NCI-H69 (cell line): ENCODE data around the gene DDA1.

ENCODE experiments used
- DNase-seq: peaks from one replicate; lab custom pipeline; 2025; lab: John Stamatoyannopoulos, UW

Gene DDA1

DNA sequence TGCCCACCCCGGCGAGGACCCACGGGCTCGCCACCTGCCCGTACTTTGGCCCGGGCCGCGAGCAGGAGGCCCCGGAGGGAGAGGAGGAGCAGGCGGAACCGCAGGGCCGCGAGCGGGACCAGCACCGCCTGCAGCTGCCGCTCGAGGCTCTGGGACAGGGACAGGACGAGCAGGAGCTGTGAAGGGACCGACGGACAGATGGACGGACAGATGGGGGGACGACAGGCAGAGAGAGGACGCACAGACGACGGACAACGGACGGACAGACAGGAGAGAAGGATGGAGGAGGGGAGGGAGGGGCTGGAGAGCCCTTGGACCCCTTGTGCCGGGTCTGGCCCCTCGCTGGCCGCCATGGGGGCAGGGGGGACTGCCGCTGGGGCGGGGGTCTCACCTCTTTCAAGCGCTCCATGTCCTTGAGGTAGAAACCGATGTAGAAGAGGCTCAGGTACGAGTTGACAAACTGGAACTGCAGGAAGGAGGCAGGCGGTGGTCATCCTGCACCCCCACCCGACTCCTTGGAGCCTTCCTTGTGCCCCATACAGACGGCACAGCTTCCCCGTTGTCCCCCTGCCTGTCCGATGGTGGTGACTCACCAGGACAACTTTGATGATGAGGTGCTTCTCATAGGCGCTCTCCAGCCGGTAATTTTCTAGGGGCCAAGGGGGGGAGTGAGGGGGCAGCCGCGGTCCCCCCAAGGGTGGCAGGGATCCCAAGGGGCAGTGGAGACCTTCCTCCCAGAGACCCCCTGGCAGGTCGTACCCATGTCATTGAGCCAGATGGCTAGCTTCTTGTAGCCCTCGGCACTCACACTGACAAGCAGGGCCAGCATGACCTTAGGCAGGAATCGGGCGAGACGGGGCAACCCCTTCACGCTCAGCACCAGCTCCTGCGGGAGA is 20.3 kb downstream of the DDA1 start:
- no peak for DNase-seq

DNA sequence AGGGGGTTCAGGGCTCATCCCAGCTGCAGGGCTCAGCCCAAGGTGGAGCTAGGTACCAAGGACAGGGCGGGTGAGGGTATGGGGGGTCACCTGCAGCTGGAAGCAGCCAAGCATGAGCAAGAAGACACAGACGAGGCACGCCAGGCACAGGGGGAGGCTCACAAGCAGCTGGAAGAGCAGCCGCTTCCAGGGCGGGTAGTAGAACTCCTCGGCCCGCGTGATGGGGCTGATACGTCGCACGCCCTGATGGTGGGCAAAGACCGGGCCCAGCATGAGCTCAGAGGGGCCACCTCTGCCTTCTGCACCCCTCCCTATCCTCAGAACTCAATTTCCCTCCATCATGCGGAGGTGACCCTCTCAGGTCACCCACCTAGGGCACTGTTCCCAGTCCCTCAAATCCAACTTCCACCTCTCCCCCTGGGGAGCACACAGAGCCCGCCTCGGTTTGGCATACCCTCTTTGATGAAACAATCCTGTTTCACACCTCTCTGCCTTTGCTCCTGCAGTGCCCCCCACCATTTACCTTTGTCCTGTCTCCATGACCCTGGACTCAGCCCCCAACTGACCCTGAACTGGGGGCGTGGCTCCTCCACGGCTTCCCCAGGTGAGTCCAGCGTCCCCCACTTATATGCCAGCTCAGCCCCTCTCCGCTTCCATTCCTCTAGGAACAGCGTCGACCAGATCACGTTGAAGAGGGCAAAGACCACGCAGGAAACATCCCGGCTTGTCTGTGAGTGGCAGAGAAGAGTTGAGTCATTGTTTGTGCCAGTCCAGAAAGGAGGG is 21.1 kb downstream of the DDA1 start:
- DNase-seq, result no peak

DNA sequence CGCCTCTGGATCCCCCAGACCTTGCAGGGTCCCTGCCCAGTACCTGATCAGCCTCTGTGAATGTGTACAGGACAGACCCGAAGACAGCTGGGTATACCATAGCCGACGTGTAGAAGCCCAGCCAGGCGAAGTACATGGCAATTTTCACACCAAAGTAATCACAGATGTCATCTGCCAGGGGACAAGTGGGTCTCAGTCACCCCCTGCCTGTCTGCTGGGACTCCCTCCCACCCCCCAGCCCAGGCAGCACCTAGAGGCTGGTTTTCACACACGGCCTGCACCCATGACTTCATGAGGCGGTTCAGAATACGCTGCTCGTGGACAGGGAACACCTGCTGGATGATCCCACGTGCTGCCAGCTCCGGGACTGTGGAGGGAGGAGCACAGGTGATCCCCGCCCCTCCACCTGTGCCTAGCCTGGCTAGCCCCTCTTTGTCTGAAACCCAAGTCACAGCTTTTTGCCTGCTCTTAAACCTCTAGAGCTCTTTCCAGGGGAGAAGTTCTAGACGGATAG is 21.7 kb downstream of the DDA1 start:
- peak; percentile 75 for DNase-seq

DNA sequence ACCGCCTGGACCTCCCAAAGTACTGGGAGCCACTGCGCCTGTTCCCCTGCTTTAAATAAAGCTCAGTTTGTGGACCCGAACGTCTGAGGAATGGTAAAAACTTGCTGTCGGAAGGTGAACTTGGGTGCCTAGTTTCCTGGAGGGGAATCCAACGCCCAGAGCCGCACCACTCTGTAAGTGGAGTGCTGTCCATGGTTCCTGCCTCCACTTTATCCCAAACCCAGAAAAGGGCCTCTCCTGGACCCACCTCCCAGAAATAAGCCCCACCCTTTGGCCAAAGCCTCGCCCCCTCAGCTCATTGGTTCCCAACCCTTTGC is 23.0 kb downstream of the DDA1 start:
- no peak for DNase-seq

DNA sequence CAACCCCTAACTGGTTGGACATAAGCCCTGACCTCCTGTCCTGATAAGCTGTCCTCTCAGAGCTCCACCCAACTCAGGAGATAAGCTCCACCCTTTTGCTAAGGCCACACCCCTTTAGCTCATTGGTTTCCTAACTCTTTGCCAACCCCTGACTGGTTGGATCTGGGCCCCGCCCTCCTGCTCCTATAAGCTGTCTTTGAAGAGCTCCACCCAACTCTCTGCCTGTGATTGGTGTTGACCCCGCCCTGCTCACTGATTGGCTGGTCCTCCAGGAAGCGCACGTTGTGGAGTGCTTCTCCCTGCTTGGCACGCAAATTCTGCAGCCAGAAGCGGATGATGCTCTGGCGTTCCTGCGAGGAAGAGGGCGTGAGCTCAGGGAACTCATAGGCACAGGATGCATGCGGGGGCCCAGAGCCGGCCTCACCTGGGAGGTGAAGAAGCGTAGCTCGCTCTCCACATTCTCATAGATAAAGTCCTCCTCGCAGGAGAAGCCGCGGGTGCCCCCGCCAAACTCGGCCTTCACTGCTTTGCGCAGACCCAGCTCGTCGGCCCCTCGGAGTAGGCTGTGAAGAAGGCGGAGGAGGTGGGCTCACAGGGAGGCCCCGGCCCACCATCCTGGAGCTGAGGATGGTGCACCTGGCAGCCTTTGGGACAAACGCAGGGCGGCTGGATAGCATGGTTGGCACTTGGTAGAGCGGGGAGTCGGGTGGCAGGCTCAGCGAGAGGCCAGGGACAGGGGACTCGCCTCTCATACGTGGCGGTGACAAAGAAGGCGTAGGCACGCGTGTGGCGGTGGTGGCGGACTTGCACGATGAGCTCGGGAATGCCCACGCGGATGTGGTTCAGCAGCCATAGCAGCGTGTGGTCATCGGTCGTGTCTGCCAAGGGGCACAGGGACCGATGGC is 23.6 kb downstream of the DDA1 start:
- peak; percentile 77 for DNase-seq

DNA sequence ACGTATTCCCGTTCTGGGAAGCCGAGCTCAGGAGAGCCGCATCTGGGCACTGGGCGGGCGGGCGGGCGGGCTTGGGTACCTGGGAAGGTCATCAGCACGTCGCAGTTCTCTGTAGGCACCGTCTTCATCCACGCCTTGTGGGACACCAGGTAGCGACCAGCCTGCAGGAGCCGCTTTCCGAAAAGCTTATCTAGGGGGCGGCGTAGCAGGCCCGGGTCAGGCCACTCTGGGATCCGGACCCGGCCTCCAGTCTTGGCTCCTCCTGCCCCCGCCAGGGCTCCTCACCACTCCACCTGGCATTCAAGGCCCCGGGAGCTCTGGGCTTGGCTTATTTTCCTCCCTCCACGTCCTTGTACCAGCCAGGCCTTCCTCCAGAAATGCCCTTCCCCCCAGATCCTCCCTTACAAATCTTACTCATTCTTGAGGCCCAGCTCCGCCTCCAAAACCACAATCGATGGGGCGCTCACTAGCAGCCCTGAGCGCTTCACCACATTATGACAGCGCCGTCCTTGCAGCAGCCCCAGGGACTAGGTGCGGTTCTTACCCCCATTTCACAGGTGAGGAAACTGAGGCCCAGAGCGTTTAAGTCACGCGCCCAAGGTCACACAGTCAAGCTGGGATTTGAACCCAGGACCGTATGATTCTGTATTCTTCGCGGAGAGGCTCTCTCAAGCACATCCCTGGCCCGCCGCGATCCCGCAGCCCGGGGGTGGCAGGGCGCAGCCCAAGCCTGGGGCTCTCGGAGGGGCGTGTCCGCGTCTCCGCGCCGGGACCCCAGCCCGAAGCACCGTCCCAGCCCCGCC is 24.4 kb downstream of the DDA1 start:
- DNase-seq, result no peak

DNA sequence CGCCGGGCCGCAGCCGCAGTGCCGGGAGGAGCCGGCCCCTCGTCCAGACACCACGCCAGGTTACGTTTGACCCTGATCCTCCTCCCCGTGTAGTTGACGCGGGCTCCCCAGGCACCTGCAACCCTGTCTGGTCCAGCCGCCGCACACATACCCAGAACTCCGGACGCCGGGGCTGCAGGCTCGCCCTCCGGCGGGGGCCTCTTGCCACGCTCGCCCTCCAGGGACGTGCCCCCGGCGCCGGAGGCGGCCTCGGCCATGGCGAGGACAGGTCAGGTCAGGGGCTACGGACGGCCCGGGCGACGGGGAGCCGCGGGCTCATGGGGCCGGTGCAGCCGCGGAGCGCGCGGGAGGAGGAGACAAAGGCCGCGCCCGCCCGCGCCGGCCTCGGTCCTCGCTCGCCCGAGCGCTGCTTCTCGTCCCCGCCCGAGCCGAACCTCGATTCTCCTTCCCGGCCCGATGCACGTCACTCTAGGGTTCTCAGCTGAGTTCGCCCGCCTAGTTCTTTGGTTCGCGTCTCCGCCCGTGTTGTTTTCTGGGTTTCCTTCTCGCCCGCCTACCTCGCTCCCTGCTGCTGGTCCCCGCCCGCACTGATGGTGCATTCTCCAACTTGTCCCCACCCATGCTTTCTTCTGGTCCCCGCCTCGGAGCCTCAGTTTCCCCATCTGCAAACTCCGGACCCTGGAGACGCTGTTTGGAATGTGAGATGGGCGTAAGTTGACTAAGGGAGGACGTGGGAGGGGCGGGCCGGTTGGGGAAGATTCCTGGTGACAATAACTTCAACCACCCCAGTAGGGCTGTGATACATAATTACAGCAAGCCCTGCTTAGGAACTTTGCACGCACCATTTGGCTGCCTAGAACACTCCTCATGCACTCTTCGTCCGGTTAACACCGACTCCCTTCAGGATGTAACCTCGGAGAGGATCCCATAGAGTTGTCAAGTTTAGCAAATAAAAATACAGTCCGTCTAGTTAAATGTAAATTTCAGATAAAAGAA is 25.3 kb downstream of the DDA1 start, which contains the start of gene ANO8:
Gene ANO8, minus strand, starts transcription at position 442 of the 996 bp plus-strand sequence. Its CDS starts 185 bp downstream, at position 257.
- DNase-seq, result peak; percentile 99

DNA sequence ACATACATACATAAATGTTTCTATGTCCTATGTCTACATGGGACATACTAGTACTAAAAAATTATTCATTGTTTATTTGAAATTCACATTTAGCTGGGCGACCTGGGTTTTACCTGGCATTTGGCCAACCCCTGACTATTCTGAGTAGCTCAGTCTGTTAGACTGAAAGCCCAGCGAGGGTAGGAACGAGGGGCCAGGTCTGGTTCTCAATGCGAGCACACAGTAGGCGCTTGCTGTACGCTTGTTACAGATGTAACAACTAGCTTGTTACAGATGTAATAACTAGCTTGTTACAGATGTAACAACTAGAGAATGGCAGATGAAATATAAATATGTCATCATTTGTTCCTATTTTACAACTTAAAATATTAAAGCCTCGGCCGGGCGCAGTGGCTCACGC is 26.2 kb downstream of the DDA1 start:
- peak; percentile 47 for DNase-seq

DNA sequence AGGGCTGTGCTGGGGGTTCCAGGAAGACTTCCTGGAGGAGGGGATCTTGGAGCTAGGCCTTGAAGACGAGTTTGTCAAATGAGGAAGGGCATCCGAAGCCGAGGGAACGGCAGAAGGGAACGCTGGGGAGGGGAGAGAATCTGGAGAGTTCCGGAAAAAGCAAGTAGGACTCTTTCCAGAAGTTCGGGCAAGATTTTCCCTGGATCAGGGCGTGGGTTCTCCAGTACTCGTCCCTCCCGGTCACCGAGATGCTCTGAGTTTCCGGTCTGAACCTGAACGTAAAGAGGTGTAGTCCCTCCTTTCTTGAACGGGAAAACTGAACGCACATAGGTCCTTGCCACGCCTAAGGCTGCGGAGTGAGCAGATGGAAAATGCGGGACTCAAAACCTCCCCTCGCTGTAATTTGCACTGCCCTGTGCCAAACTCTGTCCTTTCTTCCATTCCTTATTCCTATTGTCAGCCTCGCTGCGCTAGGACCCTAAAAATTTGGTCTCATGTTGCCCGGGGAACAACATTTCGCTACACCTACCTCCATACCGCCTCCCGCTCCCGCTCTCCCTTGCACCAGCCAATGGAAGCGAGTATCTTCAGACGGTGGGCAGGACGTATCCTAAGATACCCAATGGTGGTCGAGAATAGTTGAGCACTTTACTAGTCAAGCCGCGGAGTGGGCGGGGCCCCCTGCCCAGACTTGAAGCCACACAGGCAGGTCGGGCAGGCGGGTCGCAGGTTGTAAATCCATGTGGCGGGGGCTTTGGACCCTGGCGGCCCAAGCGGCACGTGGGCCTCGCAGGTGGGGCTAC is 27.7 kb downstream of the DDA1 start, which contains the start of gene GTPBP3:
Gene GTPBP3, plus strand, starts transcription at position 682 of the 803 bp plus-strand sequence. Its CDS starts 59 bp downstream, at position 741.
- peak; percentile 100 for DNase-seq

DNA sequence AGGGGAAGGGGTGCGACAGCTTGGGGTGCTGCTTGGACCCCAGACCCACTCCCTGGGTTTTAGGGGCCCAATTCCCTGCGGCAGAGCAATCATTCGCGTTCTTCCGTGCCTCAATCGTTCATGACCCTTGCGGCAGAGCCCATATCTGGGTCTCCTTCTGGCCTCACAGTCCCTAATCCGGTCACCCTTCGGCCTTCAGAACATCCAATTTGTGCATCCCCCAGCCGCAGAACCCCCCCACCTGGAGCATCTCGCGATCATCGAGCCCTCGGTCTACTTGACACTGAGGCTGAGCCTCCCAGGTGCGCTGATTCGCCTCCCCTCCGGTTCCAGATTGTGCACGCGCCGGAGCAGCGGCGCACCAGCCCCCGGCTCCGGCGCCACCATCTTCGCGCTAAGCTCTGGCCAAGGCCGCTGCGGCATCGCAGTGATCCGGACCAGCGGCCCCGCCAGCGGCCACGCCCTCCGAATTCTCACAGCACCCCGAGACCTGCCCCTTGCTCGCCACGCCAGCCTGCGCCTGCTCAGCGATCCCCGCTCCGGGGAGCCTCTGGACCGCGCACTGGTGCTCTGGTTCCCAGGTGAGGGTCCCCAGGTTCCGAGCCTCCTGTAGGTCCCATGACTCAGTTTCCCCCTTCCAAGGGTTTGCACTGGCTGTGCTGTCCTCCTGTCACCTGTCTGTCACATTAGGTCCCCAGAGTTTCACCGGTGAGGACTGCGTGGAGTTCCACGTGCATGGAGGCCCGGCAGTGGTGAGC is 28.5 kb downstream of the DDA1 start:
- DNase-seq, result peak; percentile 60

DNA sequence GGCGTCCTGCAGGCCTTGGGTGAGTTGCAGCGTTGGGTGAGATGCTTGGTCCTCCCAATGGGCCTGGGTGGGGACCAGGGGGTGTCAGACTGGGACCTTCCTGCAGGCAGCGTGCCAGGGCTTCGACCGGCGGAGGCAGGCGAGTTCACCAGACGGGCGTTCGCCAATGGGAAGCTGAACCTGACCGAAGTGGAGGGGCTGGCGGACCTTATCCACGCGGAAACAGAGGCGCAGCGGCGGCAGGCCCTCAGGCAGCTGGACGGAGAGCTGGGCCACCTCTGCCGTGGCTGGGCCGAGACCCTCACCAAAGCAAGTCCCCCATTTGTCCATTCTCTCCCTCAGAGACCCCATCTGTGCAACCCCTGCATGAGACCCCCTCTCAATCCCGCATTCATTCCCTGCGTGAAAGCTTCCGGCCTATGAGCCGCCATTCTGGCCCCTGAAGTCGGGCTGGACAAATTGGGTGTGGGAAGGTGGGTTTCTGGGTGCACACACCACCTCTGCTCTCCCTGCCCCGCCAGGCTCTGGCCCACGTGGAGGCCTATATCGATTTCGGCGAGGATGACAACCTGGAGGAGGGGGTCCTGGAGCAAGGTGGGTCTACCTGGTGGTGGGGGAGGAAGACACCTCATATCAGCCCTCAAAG is 29.2 kb downstream of the DDA1 start:
- no peak for DNase-seq

DNA sequence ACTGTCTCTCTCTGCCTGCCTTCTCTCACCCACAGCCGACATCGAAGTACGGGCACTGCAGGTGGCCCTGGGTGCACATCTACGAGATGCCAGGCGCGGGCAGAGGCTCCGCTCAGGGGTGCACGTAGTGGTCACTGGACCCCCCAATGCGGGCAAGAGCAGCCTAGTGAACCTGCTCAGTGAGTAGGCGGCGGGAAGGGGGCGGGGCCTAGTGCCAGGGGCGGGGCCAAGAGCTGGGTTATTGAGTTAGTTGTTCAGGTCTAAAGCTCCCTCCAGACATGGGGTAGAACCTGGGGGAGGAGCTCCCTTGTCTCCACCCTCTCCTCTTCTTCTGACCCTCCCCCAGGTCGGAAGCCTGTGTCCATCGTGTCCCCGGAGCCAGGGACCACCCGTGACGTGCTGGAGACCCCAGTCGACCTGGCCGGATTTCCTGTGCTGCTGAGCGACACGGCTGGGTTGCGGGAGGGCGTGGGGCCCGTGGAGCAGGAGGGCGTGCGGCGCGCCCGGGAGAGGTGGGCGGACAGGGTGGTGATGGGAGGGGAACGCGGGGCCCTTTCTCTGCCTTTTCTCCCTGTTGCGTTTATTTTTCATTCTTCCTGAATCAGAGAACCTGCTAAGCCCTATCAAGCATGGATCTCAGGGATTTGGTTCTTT is 29.9 kb downstream of the DDA1 start:
- DNase-seq, result no peak

DNA sequence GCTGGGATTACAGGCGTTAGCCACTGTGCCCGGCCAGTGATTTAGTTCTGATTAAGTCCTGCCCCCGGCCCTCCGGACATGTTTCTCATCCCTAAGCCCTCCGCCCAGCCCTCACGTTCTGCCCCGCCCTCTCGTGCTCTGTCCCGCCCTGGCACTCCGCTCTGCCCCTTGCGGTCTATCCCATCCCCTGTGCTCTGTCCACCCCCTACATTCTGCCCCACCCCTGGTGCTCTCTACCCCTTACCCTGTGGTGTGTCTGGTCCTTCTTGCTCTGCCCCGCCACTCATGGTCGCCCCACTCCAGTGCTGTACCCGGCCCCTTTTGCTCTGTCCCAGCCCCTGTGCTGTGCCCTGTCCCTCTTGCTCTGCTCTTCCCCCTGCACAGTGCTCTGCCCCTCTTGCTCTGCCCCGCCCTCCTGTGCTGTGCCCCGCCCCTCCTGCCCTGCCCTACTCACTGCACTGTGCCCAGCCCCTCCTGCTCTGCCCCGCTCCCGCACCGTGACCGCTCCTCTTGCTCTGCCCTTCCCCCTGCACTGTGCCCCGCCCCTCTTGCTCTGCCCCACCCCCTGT is 31.0 kb downstream of the DDA1 start:
- no peak for DNase-seq

DNA sequence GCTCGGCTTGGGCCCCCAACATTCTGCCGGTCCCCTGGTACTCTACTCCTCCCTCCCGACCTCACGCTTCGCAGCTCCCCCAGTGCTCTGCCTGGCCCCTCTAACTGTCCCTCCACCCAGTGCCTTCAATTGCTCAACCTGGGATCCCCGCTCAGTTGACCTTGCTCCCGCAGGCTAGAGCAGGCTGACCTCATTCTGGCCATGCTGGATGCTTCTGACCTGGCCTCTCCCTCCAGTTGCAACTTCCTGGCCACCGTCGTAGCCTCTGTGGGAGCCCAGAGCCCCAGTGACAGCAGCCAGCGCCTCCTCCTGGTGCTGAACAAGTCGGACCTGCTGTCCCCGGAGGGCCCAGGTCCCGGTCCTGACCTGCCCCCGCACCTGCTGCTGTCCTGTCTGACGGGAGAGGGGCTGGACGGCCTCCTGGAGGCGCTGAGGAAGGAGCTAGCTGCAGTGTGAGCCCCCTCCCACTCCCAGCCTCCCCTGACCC is 31.6 kb downstream of the DDA1 start:
- no peak for DNase-seq

DNA sequence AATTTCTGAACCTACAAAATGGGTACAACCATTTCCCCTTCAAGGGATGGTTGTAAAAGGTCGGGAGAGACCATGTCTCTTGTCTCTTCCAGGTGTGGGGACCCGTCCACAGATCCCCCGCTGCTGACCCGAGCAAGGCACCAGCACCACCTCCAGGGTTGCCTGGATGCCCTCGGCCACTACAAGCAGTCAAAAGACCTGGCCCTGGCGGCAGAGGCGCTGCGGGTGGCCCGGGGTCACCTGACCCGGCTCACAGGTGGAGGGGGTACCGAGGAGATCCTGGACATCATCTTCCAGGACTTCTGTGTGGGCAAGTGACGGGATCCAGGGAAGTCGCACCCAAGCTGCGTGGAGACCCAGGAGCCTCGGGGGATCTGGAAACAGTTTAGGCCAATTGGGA is 32.0 kb downstream of the DDA1 start:
- DNase-seq, result no peak

DNA sequence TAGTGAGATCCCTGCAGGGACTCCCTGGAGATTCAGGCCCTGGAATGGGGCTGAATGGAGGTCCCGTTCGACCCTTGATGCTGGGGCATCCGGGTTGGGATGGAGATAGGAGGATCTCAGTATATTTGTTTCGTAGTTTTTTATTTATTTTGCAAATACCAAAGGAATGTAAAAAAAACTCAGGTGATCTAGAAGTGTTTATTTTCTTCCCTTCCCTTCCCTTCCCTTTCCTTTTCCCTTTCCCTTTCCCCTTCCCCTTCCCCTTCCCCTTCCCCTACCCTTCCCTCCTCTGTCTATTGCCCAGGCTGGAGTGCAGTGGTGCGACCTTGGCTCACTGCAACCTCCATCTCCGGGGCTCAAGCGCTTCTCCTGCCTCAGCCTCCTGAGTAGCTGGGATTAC is 32.5 kb downstream of the DDA1 start:
- DNase-seq, result no peak
